AG04450 (cell line): ENCODE results near the gene CNBD2. TPM values are rescaled to one million over a fixed set of nuclear protein-coding genes. Genes with fewer than 3 reads are reported as not detected.
"Not testable (repeated sequence)": the region's sequence is repeated elsewhere in the genome, so short reads cannot be mapped to it uniquely, and the experiment has no call there.

Source experiments
- CTCF ChIA-PET: fragments of 300-600, 350-600 bp; formaldehyde crosslinking; extraction: SDS; loops from one replicate; lab custom pipeline; 2022; ENCODE audit warnings: antibody characterized with exemption, inconsistent platforms; lab: Charles Lee
- POLR2A ChIA-PET: fragments of 350-600 bp; formaldehyde crosslinking; extraction: SDS; loops from one replicate; lab custom pipeline; 2021; ENCODE audit warnings: antibody characterized with exemption, inconsistent platforms; lab: Yijun Ruan, JAX
- DNase-seq: peaks from one replicate; pipeline ENCODE4 v3.0.0-alpha.2; 2011; ENCODE audit warnings: low read depth, low spot score
- H3K27ac ChIP-seq: one replicate; pipeline ENCODE4 v1.5.1; 2012; ENCODE audit warnings: low read depth, low read length, control low read depth
- H3K27me3 ChIP-seq: one replicate; pipeline ENCODE4 v1.6.0; 2012; ENCODE audit warnings: low read length; ENCODE audit not compliant: control insufficient read depth, insufficient read depth
- H3K4me3 ChIP-seq: 2 replicates; pipeline ENCODE4 v1.5.1; 2011; ENCODE audit warnings: mild to moderate bottlenecking, low read depth, low read length, control low read depth
- H3K9me3 ChIP-seq: 2 replicates; pipeline ENCODE4 v1.5.1; 2012; ENCODE audit warnings: low read length; ENCODE audit not compliant: control insufficient read depth, insufficient read depth
- CTCF ChIP-seq: IDR thresholded peaks from 2 replicates; pipeline ENCODE4 v1.5.1; 2011; ENCODE audit warnings: low read depth, low read length, control low read depth, inconsistent platforms
- polyA plus RNA-seq: library from polyadenylated mRNA; depleted of rRNA; stranded (reverse); fragments of >200 nt; gene quantifications from 2 replicates; pipeline ENCODE4 v1.2.3, GENCODE V29; 2011

The CNBD2 gene
- polyA plus RNA-seq, 1 experiment, result 1.8 TPM

DNA sequence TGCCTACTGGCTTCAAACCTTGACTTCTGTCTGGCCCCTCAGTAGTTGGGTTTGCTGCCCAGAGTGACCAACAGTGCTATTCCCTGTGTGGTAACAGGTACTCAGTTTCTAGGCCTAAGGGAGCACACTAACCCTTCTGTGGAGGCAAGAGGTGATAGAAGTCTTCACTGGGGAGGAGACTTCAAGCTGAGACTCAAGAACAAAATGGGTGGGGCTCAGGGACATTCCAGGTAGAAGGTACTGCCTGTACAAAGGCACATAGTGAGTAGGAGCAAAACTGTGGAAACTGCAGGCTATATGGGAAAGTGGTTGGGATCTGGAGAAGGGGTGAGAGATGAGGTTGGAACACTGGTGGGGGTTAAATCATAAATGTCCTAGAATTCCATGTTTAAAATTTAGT, 11.8 kb upstream of the CNBD2 start:
- ChIA-PET CTCF (interaction anchor here (1.7 kb wide), 1 partner anchor 36 kb away, joined by 6 read pairs; no protein-coding TSS in a partner anchor), POLR2A (no interaction called here)
- Histone ChIP-seq H3K4me3 (no peak overlapping the region), H3K27ac (no peak overlapping the region), H3K9me3 (no peaks in the 10 kb centered on the region; the same call in 1 of the 2 replicates), H3K27me3 (peaks cover 5% of the 10 kb centered on the region)
- no peak for TF ChIP-seq CTCF
- no peak for DNase-seq

DNA sequence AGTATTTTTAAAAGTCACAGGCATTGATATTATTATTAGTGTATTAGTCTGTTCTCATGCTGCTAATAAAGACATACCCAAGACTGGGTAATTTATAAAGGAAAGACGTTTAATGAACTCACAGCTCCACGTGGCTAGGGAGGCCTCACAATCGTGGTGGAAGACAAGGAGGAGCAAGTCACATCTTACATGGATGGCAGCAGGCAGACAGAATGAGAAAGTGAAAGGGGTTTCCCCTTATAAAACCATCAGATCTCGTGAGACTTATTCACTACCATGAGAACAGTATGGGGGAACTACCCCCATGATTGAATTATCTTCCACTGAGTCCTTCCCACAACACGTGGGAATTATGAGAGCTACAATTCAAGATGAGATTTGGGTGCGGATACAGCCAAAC, 9.1 kb upstream of the CNBD2 start:
- DNase-seq, H3K27ac ChIP-seq, H3K9me3 ChIP-seq, H3K4me3 ChIP-seq, POLR2A ChIA-PET, H3K27me3 ChIP-seq: not testable (repeated sequence)
- CTCF ChIA-PET, result interaction anchor here (1.2 kb wide), 1 partner anchor 32 kb away, joined by 3 read pairs; no protein-coding TSS in a partner anchor

GRCh38 chr20:35963878-35964277, 4.5 kb upstream of the CNBD2 start:
- Histone ChIP-seq H3K27me3 (peaks cover 13% of the 10 kb centered on the region), H3K9me3 (no peaks in the 10 kb centered on the region), H3K4me3 (no peak overlapping the region), H3K27ac (no peak overlapping the region)
- no peak for DNase-seq
- ChIA-PET POLR2A (no interaction called here), CTCF (interaction anchor here (1.3 to 3.4 kb wide), 2 partner anchors 10 to 29 kb away, joined by 3 to 23 read pairs; partner anchors contain the start of gene SCAND1)
- no peak for TF ChIP-seq CTCF

DNA sequence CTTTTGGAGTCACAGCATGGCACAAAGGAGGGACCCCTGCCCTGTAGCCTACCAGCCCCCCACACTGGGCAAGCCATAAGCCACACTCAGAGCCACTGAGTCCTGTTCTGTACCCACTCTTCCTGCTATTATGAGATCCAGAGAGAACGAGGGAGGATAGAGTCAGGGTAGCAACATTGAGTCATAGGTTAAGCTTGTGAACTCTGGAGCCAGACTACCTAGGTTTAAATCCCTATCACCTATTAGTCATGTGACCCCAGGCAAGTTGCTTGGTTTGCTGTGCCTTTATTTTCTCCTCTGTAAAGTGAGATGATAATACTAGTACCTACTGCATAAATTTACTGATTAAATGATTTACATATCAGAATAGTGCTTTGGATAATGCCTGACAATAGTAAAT, 540 bp downstream of the CNBD2 start:
- no peak overlapping the region for H3K4me3 ChIP-seq
- no peak for TF ChIP-seq CTCF
- ChIA-PET CTCF (interaction anchor here (1.5 to 2.8 kb wide), 2 partner anchors 14 to 24 kb away, joined by 8 to 17 read pairs; partner anchors contain the start of gene SCAND1), POLR2A (no interaction called here)
- peaks cover 2% of the 10 kb centered on the region; the same call in 1 of the 2 replicates for H3K9me3 ChIP-seq
- no peak for DNase-seq
- no peak overlapping the region for H3K27ac ChIP-seq
- peaks cover 8% of the 10 kb centered on the region for H3K27me3 ChIP-seq

DNA sequence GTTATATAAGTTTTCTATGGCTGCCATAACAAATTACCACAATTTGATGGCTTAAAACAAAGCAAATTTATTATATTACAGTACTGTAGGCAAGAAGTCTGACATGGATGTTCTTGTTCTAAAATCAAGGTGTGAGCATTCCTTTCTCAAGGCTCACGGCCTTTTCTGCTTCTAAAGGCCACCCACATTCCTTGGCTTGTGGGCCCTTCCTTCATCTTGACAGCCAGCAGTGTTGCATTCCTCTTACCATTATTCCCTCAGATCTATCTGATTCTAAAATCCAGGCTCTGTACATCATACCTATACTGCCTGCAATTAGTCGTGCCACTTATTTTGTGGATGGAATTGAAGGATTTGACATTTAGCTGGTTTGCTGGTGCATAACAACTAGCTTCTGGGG, 3.6 kb downstream of the CNBD2 start:
- ChIA-PET POLR2A (no interaction called here), CTCF (no interaction called here)
- H3K27me3 ChIP-seq, result peaks cover 8% of the 10 kb centered on the region
- no peak overlapping the region for H3K27ac ChIP-seq
- H3K9me3 ChIP-seq, result peaks cover 2% of the 10 kb centered on the region; the same call in 1 of the 2 replicates
- no peak overlapping the region for H3K4me3 ChIP-seq
- no peak for DNase-seq
- no peak for TF ChIP-seq CTCF
